Neutrophil (primary cell): ENCODE data around the gene CTBP1.
"Not testable (repeated sequence)": the region's sequence is repeated elsewhere in the genome, so short reads cannot be mapped to it uniquely, and the experiment has no call there.

Experiments used
- H3K27ac ChIP-seq: fragments of 200-600 bp; sonication (generic); 2 replicates; pipeline ENCODE4 v1.5.1; 2016; ENCODE audit warnings: mild to moderate bottlenecking, moderate library complexity
- H3K27me3 ChIP-seq: fragments of 200-600 bp; sonication (generic); 2 replicates; pipeline ENCODE4 v1.6.0; 2016; ENCODE audit warnings: mild to moderate bottlenecking
- H3K36me3 ChIP-seq: fragments of 200-600 bp; sonication (generic); 2 replicates; pipeline ENCODE4 v1.5.1; 2017
- H3K4me1 ChIP-seq, 2 experiments: fragments of 200-600 bp in 1 of 2; sonication (generic) in 1 of 2; 1 replicate in 1 of 2; 2 replicates in 1 of 2; pipeline versions ENCODE4 v1.5.1 to v1.6.1; 2013 to 2016; ENCODE audit warnings: low read depth in 1 of 2, low read length in 1 of 2, mild to moderate bottlenecking in 1 of 2, moderate library complexity in 1 of 2; ENCODE audit not compliant: control insufficient read depth in 1 of 2, insufficient read depth in 1 of 2
- H3K4me3 ChIP-seq, 2 experiments: fragments of 200-600 bp in 1 of 2; sonication (generic) in 1 of 2; 1 replicate in 1 of 2; 2 replicates in 1 of 2; pipeline ENCODE4 v1.5.1; 2013 to 2016; ENCODE audit warnings: low read depth in 1 of 2, low read length in 1 of 2, mild to moderate bottlenecking in 1 of 2, moderate library complexity in 1 of 2
- H3K9me3 ChIP-seq: fragments of 200-600 bp; sonication (generic); 2 replicates; pipeline ENCODE4 v1.5.1; 2016
- CTCF ChIP-seq: fragments of 200-600 bp; sonication (generic); IDR thresholded peaks from 2 replicates; pipeline ENCODE4 v1.5.1; 2016; ENCODE audit warnings: antibody characterized with exemption

The CTBP1 gene

GRCh38 chr4:1295405-1296055 lies 46.6 kb upstream of the CTBP1 start:
- no peak for TF ChIP-seq CTCF
- peaks cover 76 to 79% of the 10 kb centered on the region in 2 experiments for H3K4me1 ChIP-seq
- no peaks in the 10 kb centered on the region for H3K9me3 ChIP-seq

GRCh38 chr4:1294891-1295290 lies 46.0 kb upstream of the CTBP1 start:
- peaks cover 73 to 76% of the 10 kb centered on the region in 2 experiments for H3K4me1 ChIP-seq
- TF ChIP-seq CTCF: no peak
- H3K27ac ChIP-seq: peak overlapping the region; percentile 93
- H3K36me3 ChIP-seq: peaks cover 40% of the 10 kb centered on the region
- H3K27me3 ChIP-seq: no peaks in the 10 kb centered on the region
- no peaks in the 10 kb centered on the region for H3K9me3 ChIP-seq
- no peak overlapping the region for H3K4me3 ChIP-seq

More at GRCh38 chr4:1295405-1296055, 46.6 kb upstream of the CTBP1 start:
- H3K4me3 ChIP-seq: no peak overlapping the region
- no peaks in the 10 kb centered on the region for H3K27me3 ChIP-seq
- H3K27ac ChIP-seq: peak overlapping the region; percentile 93
- H3K36me3 ChIP-seq: peaks cover 40% of the 10 kb centered on the region

GRCh38 chr4:1294424-1294823 lies 45.5 kb upstream of the CTBP1 start:
- peaks cover 40% of the 10 kb centered on the region for H3K36me3 ChIP-seq
- no peak overlapping the region for H3K4me3 ChIP-seq
- peaks cover 69 to 72% of the 10 kb centered on the region in 2 experiments for H3K4me1 ChIP-seq
- no peaks in the 10 kb centered on the region for H3K9me3 ChIP-seq
- peak overlapping the region; percentile 93 for H3K27ac ChIP-seq
- no peaks in the 10 kb centered on the region for H3K27me3 ChIP-seq
- TF ChIP-seq CTCF: no peak

- Histone ChIP-seq H3K36me3 (peaks cover 40% of the 10 kb centered on the region), H3K4me3 (no peak overlapping the region), H3K9me3 (no peaks in the 10 kb centered on the region), H3K27ac (peak overlapping the region; percentile 93), H3K4me1 (peaks cover 69 to 72% of the 10 kb centered on the region in 2 experiments), H3K27me3 (no peaks in the 10 kb centered on the region)
- no peak for TF ChIP-seq CTCF
These were observed 45.1 kb upstream of the CTBP1 start for GRCh38 chr4:1293991-1294390.

- H3K27me3 ChIP-seq: no peaks in the 10 kb centered on the region
- peaks cover 69 to 72% of the 10 kb centered on the region in 2 experiments for H3K4me1 ChIP-seq
- no peaks in the 10 kb centered on the region for H3K9me3 ChIP-seq
- H3K36me3 ChIP-seq: peaks cover 39% of the 10 kb centered on the region
- H3K4me3 ChIP-seq: no peak overlapping the region
- H3K27ac ChIP-seq: peak overlapping the region; percentile 93
- no peak for TF ChIP-seq CTCF
These were observed 44.6 kb upstream of the CTBP1 start for GRCh38 chr4:1293531-1293941.

GRCh38 chr4:1292703-1293011 lies 43.7 kb upstream of the CTBP1 start:
- Histone ChIP-seq H3K4me1 (peaks cover 64 to 67% of the 10 kb centered on the region in 2 experiments), H3K4me3 (peak overlapping the region in 1 of 2 experiments; percentile 7), H3K36me3 (peaks cover 30% of the 10 kb centered on the region), H3K27ac (peak overlapping the region; percentile 93)
- H3K27me3 ChIP-seq, H3K9me3 ChIP-seq: not testable (repeated sequence)
